HepG2 (cell line): ENCODE results near the gene LMAN2. TPM values are rescaled to one million over a fixed set of nuclear protein-coding genes. Genes with fewer than 3 reads are reported as not detected.
A peak's percentile ranks its signal among the peaks of the same experiment; 100 is the strongest.

Experiments
- ATAC-seq: fragments of 200-7000 bp; cut with Tn5 transposase; 3 replicates; pipeline ENCODE4 v1.9.1; 2020; ENCODE audit warnings: mild to moderate bottlenecking, moderate library complexity
- BruUV-seq: library from RNA; stranded (reverse); fragments of 400-500 nt; replicated peaks from 2 replicates; lab custom pipeline; 2021; lab: Mats Ljungman, UMichigan
- CTCF ChIA-PET: fragments of 300-600 bp; formaldehyde crosslinking; extraction: SDS; loops from one replicate; lab custom pipeline; 2021; ENCODE audit warnings: low total read pairs, inconsistent platforms, low intra/inter-chr PET ratio; lab: Yijun Ruan, JAX
- POLR2A ChIA-PET: fragments of 350-600 bp; sonication (Branson Sonifier 250); formaldehyde crosslinking; loops from one replicate; lab custom pipeline; 2020; ENCODE audit warnings: antibody characterized with exemption, inconsistent platforms; lab: Yijun Ruan, JAX
- DNase-seq: peaks from one replicate; pipeline ENCODE4 v3.0.0-alpha.2; 2015; ENCODE audit warnings: low spot score
- FAIRE-seq: peaks from 3 replicates; lab custom pipeline; 2011; peaks lifted over from hg19 to GRCh38; lab: Jason Lieb, UNC
- H2AFZ ChIP-seq: one replicate; pipeline ENCODE4 v1.6.1; 2011; ENCODE audit warnings: low read length, inconsistent platforms
- H3K27ac ChIP-seq: fragments of 300-600 bp; 3 replicates; pipeline ENCODE4 v1.8.0; 2011; ENCODE audit warnings: mixed run types, mild to moderate bottlenecking, mixed read lengths, low read length, inconsistent platforms; ENCODE audit not compliant: insufficient read depth; ENCODE audit errors: extremely low read length
- H3K27me3 ChIP-seq, 2 experiments: fragments of 200-600 bp in 1 of 2; 2 replicates in 1 of 2; 3 replicates in 1 of 2; pipeline versions ENCODE4 v1.6.0 to v1.8.0; 2011; ENCODE audit warnings: low read length in 2 of 2, mild to moderate bottlenecking in 2 of 2, moderate library complexity in 2 of 2, inconsistent platforms in 1 of 2; ENCODE audit not compliant: insufficient read depth in 2 of 2, control insufficient read depth in 1 of 2
- H3K36me3 ChIP-seq, 2 experiments: fragments of 200-600 bp in 1 of 2; replicated peaks in 1 of 2; 2 replicates in 1 of 2; 3 replicates in 1 of 2; pipeline versions ENCODE4 v1.5.1 to v1.8.0; 2011; ENCODE audit warnings: low read length in 2 of 2, inconsistent platforms in 1 of 2; ENCODE audit not compliant: insufficient read depth in 2 of 2, control insufficient read depth in 1 of 2
- H3K4me1 ChIP-seq: 2 replicates; pipeline ENCODE4 v1.5.1; 2012; ENCODE audit warnings: low read length, inconsistent platforms; ENCODE audit not compliant: insufficient read depth
- H3K4me2 ChIP-seq: 2 replicates; pipeline ENCODE4 v1.6.0; 2011; ENCODE audit warnings: low read depth, low read length, inconsistent platforms
- H3K4me3 ChIP-seq, 3 experiments: fragments of 200-600 bp in 1 of 3; sonication (generic), shearing (Covaris generic) in 1 of 3; replicated peaks in 1 of 3; 2 replicates each; pipeline ENCODE4 v1.5.1; 2011 to 2016; ENCODE audit warnings: low read length in 3 of 3, inconsistent platforms in 2 of 3, low read depth in 2 of 3, mild to moderate bottlenecking in 2 of 3, control low read depth in 1 of 3, mixed read lengths in 1 of 3; ENCODE audit not compliant: insufficient read depth in 1 of 3
- H3K79me2 ChIP-seq: one replicate; pipeline ENCODE4 v1.6.1; 2011; ENCODE audit warnings: low read length, inconsistent platforms; ENCODE audit not compliant: insufficient read depth
- H3K9ac ChIP-seq: 2 replicates; pipeline ENCODE4 v1.6.0; 2011; ENCODE audit warnings: mild to moderate bottlenecking, low read depth, low read length, inconsistent platforms; ENCODE audit not compliant: insufficient read depth
- H3K9me3 ChIP-seq: 2 replicates; pipeline ENCODE4 v1.5.1; 2012; ENCODE audit warnings: mild to moderate bottlenecking, low read length
- H4K20me1 ChIP-seq: 2 replicates; pipeline ENCODE4 v1.6.0; 2011; ENCODE audit warnings: inconsistent platforms, mild to moderate bottlenecking, low read length, moderate library complexity; ENCODE audit not compliant: insufficient read depth
- ATF7-NPFF ChIP-seq: sonication (generic); formaldehyde crosslinking; IDR thresholded peaks from 2 replicates; pipeline ENCODE4 v1.8.1; 2023; ENCODE audit warnings: mild to moderate bottlenecking, low read depth, missing genetic modification reagents, moderate library complexity
- CSRNP1 ChIP-seq: sonication (generic); formaldehyde crosslinking; IDR thresholded peaks from 2 replicates; pipeline ENCODE4 v1.8.1; 2023; ENCODE audit warnings: mild to moderate bottlenecking, missing genetic modification reagents
- DRAP1 ChIP-seq: IDR thresholded peaks from 2 replicates; pipeline ENCODE4 v1.6.1; 2016; ENCODE audit warnings: missing genetic modification reagents, missing compliant biosample characterization
- FOXA3 ChIP-seq: IDR thresholded peaks from 2 replicates; pipeline ENCODE4 v1.6.1; 2016; ENCODE audit warnings: missing genetic modification reagents, missing compliant biosample characterization
- GPBP1L1 ChIP-seq: sonication (generic); formaldehyde crosslinking; IDR thresholded peaks from 2 replicates; pipeline ENCODE4 v1.5.0; 2020; ENCODE audit warnings: mild to moderate bottlenecking, missing genetic modification reagents
- HOXA3 ChIP-seq: sonication (generic); formaldehyde crosslinking; IDR thresholded peaks from 2 replicates; pipeline ENCODE4 v1.5.0; 2020; ENCODE audit warnings: missing genetic modification reagents
- LCORL ChIP-seq, 2 experiments: fragments of 450-650 bp in 1 of 2; sonication (generic) in 1 of 2; formaldehyde crosslinking in 1 of 2; IDR thresholded peaks; 2 replicates each; pipeline versions ENCODE4 v1.5.0 to v1.6.1; 2017 to 2020; ENCODE audit warnings: antibody characterized with exemption in 1 of 2, missing genetic modification reagents in 1 of 2
- MYPOP ChIP-seq: sonication (generic); formaldehyde crosslinking; IDR thresholded peaks from 2 replicates; pipeline ENCODE4 v1.8.1; 2023; ENCODE audit warnings: mild to moderate bottlenecking, moderate library complexity, missing genetic modification reagents
- NRL ChIP-seq: sonication (generic); formaldehyde crosslinking; IDR thresholded peaks from 2 replicates; pipeline ENCODE4 v1.5.0; 2020; ENCODE audit warnings: missing genetic modification reagents, mild to moderate bottlenecking, moderate library complexity, borderline replicate concordance
- SP2 ChIP-seq: sonication (generic); formaldehyde crosslinking; IDR thresholded peaks from 2 replicates; pipeline ENCODE4 v1.5.1; 2020; ENCODE audit warnings: mild to moderate bottlenecking, missing genetic modification reagents
- SRSF1 ChIP-seq: fragments of 200-400 bp; formaldehyde crosslinking; optimal IDR thresholded peaks from 2 replicates; pipeline ENCODE3; 2017; ENCODE audit warnings: mild to moderate bottlenecking, low read depth, low read length, moderate library complexity
- ZBTB33 ChIP-seq: sonication (generic); formaldehyde crosslinking; IDR thresholded peaks from 2 replicates; pipeline ENCODE4 v1.4.0; 2020; ENCODE audit warnings: missing genetic modification reagents
- ZNF678 ChIP-seq: sonication (generic); formaldehyde crosslinking; IDR thresholded peaks from 2 replicates; pipeline ENCODE4 v1.4.0; 2020; ENCODE audit warnings: mild to moderate bottlenecking, missing genetic modification reagents
- ZSCAN20 ChIP-seq: sonication (generic); formaldehyde crosslinking; IDR thresholded peaks from 2 replicates; pipeline ENCODE4 v1.4.0; 2020; ENCODE audit warnings: missing genetic modification reagents, mild to moderate bottlenecking, borderline replicate concordance
- WGBS: methylation state at CpG from one replicate; pipeline ENCODE4 v1.1.6; 2017; ENCODE audit warnings: low lambda C conversion rate; 5-methylcytosine and 5-hydroxymethylcytosine counted together
- in situ Hi-C: cut with HindIII; loops from 2 replicates; pipeline ENCODE4 v1.10.0; 2017; ENCODE audit warnings: low pct_unique_long_range_greater_than_20kb; ENCODE audit not compliant: extremely low pct_ligation_motif_present
- intact Hi-C: fragments of 100-400 bp; cut with micrococcal nuclease; formaldehyde crosslinking; loops from one replicate; pipeline ENCODE4 v1.10.0; 2022; ENCODE audit not compliant: unreplicated experiment
- polyA plus RNA-seq, 8 experiments: library from polyadenylated mRNA; depleted of rRNA in 3 of 8; stranded (reverse) in 7 of 8; unstranded in 1 of 8; fragments of >200 nt; fragmentation: Illumina TruSeq in 4 of 8; extraction: Trizol in 4 of 8; gene quantifications; 2 replicates each; pipeline versions ENCODE4 v1.2.1 to v1.2.3, GENCODE V29; 2011 to 2016; ENCODE audit warnings: low read depth in 4 of 8, missing spikeins in 1 of 8, mixed read lengths in 1 of 8; ENCODE audit not compliant: insufficient read depth in 1 of 8
- total RNA-seq, 5 experiments: library from RNA; depleted of rRNA; stranded (reverse); fragments of >200 nt; fragmentation: Illumina TruSeq; extraction: Trizol; gene quantifications; 2 replicates each; pipeline ENCODE4 v1.2.3, GENCODE V29; 2016; ENCODE audit warnings: low read depth in 1 of 5

LMAN2 gene
- total and polyA plus RNA-seq, 2 of the 13 experiments (the other 11 are each of a cell fraction or from before 2014, with no cell fraction given): 191 to 197 TPM

GRCh38 chr5:177311723-177312648, 39.5 kb downstream of the LMAN2 start, which contains the start of gene MXD3:
Gene MXD3 (minus strand): TSS chr5:177311898. CDS start chr5:177311830, 68 bp downstream.
- no peak within 1 kb of the TSS for H2AFZ ChIP-seq
- peaks cover 4 to 12% of the 10 kb centered on the region in 2 experiments; a peak in 4 of 5 replicates for H3K36me3 ChIP-seq
- ChIA-PET POLR2A (interaction anchor here (1.1 to 4.0 kb wide), 5 partner anchors 40 to 225 kb away, joined by 4 to 30 read pairs (median 5); partner anchors contain the start of genes FGFR4 and LMAN2), CTCF (interaction anchor here (1.3 kb wide), 1 partner anchor 50 kb away, joined by 3 read pairs; no protein-coding TSS in a partner anchor)
- intact Hi-C loops: loop anchor here (2.0 to 5.0 kb wide), 2 partner anchors 25 to 185 kb away; partner anchors contain the start of gene PDLIM7
- H3K4me1 ChIP-seq: peaks cover 51% of the 10 kb centered on the region
- FAIRE-seq (peak; percentile 56), DNase-seq (peak; percentile 94), ATAC-seq (peak; percentile 71)
- no TSS peak for BruUV-seq
- H3K79me2 ChIP-seq: peaks cover 4% of the 10 kb centered on the region
- peak within 1 kb of the TSS; percentile 91 for H3K4me2 ChIP-seq
- H3K9me3 ChIP-seq: no peaks in the 10 kb centered on the region
- peak within 1 kb of the TSS; percentile 95 for H3K27ac ChIP-seq
- 0% methylated on average over 17 of the region's 78 CpGs for WGBS
- peak within 1 kb of the TSS; percentile 84 for H3K9ac ChIP-seq
- H3K4me3 ChIP-seq: peak within 1 kb of the TSS; percentile 63 to 79 (median 75)
- no peaks in the 10 kb centered on the region for H3K27me3 ChIP-seq
- H4K20me1 ChIP-seq: peaks cover 5% of the 10 kb centered on the region; the same call in 1 of the 2 replicates
- in situ Hi-C loops: loop anchor here (5.0 kb wide), 2 partner anchors 50 to 135 kb away; partner anchors contain the start of gene PRR7
- TF ChIP-seq ZSCAN20 (CRISPR knock-in tag) (0 out of 2 replicates have a peak, but pooled peaks have one; percentile 39), MYPOP (peak; percentile 29; the same call in 1 of the 2 replicates), FOXA3 (CRISPR knock-in tag) (peak; percentile 23; the same call in 1 of the 2 replicates), ZNF678 (0 out of 2 replicates have a peak, but pooled peaks have one; percentile 28), NRL (CRISPR knock-in tag) (no peak), LCORL (IDR thresholded peaks at IDR 0.05) (no peak), LCORL (CRISPR knock-in tag; IDR thresholded peaks at IDR 0.05) (peak; percentile 56; the same call in 1 of the 2 replicates), CSRNP1 (CRISPR knock-in tag) (peak; percentile 76; the same call in 1 of the 2 replicates), SRSF1 (peak; percentile 37), SP2 (CRISPR knock-in tag) (peak; percentile 57), HOXA3 (CRISPR knock-in tag) (peak; percentile 32; the same call in 1 of the 2 replicates), ATF7-NPFF (CRISPR knock-in tag) (peak; percentile 83), GPBP1L1 (CRISPR knock-in tag) (no peak), DRAP1 (CRISPR knock-in tag) (peak; percentile 46), ZBTB33 (CRISPR knock-in tag) (no peak)
